GM21825 (cell line): ENCODE results near the gene H6PD.
"Not testable (repeated sequence)": the region's sequence is repeated elsewhere in the genome, so short reads cannot be mapped to it uniquely, and the experiment has no call there.

Experiments used
- ATAC-seq: cut with Tn5 transposase; IDR thresholded peaks from one replicate; pipeline ENCODE4 v1.9.1; 2021; ENCODE audit warnings: mild to moderate bottlenecking, moderate library complexity; ENCODE audit not compliant: unreplicated experiment

Gene H6PD

GRCh38 chr1:9294910-9295636, 60.5 kb downstream of the H6PD start:
- ATAC-seq: no peak

DNA sequence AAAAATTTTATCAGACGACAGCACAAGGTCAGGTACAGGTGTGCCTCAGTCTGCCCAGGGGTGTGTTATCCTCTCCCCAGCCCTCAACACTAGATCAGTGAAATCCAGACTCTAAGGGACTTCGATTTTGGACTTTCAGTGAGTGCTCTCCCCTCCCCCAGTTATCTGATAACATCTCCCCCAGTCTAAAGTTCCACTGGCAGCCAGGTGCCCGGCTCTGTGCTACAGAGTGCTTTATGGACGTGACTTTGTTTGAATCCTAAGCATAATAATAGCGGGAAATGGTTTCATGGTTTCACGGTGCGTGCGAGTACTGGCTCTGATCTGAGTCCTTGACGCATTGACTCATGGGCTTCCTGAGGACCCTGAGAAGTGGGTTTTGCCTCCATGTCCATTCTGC, 61.3 kb downstream of the H6PD start:
- ATAC-seq: no peak

- ATAC-seq: no peak
Measured at GRCh38 chr1:9296850-9297249, 62.3 kb downstream of the H6PD start.

DNA sequence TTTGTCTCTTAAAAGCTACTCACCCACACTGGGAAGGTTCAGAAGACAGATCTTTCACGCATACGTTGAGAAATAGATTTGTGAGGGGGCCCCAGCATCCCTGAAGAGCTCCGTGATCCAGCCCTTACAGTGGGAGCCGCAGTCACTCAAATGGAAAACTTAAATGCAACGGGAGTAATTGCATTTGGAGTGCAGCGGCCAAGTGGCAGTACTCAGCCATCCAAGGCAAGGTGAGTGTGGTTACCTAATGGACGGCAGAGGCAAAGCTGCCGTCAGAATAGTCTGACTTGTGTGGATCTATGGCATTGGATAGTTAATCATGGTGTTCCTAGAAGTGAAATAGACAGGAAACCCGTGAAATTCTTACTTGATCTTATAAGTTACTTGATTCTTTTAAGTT, 63.3 kb downstream of the H6PD start:
- ATAC-seq: no peak

DNA sequence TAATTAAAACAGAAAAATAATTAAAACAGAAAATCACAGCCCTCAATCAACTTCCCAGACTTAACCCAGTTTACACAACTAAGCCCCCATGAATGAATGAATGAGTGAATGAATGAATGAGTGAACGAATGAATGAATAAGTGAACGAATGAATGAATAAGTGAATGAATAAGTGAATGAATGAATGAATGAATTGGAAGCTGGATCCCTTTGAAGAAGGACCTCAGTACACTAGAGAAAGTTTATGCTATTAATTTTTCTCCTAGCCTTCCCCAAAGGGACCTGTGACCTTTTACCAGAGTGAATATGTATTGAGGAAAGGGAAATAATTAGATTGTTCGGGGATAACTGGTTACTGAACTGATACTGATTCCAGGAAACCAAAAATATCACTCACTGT, 63.7 kb downstream of the H6PD start:
- no peak for ATAC-seq

DNA sequence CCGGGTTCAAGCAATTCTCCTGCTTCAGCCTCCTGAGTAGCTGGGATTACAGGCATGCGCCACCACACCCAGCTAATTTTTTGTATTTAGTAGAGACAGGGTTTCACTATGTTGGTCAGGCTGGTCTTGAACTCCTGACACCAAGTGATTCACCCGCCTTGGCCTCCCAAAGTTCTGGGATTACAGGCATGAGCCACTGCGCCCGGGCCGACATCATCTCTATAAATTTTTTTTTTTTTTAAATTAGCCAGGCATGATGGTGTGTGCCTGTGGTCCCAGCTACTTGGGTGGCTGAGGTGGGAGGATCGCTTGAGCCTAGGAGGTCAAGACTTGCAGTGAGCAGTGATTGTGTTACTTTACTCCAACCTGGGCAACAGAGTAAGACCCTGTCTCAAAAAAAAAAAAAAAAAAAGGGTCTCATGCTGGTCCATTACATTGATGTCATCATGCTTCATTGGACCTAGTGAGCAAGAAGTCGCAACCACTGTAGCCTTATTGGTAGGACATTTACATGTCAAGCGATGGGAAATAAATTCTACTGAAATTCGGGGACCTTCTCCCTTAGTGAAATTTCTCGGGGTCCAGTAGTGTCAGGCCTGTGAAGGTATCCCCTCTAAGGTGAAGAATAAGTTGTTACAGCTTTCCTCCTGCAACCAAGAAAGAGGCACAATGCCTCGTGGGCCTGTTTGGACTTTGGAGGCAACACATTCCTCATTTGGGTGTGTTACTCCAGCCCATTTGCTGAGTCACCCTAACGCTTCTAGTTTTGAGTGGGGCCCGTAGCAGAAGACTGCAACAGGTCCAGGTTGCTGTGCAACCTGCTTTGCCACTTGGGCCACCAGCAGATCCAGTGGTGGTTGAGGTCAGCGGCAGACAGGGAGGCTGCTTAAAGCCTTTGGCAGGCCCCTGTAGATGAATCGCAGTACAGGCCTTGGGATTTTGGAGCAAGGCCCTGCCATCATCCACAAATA, 65.3 kb downstream of the H6PD start:
- ATAC-seq: not testable (repeated sequence)

DNA sequence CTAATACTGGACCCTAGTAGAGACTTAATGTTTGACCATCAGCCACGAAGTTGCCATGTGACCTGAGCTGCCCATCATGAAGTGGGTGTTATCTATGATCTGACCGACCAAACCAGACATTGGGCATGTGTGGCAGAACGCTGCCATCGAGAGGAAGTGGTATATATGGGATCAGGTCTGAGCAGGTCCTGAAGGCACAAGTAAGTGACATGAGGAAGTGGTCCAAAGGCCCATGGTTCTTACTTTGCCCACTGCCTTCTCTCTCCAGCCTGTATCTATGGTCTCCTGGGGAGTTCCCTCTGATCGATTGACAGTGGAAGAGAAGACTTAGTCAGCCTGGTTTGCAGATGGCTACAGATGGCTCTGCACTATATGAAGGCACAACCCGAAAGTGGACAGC, 66.0 kb downstream of the H6PD start:
- no peak for ATAC-seq

GRCh38 chr1:9302745-9303524, 68.4 kb downstream of the H6PD start:
- no peak for ATAC-seq

- ATAC-seq: no peak
Measured at GRCh38 chr1:9303916-9304315, 69.3 kb downstream of the H6PD start.

GRCh38 chr1:9305216-9305615, 70.6 kb downstream of the H6PD start:
- no peak for ATAC-seq

GRCh38 chr1:9306006-9306405, 71.4 kb downstream of the H6PD start:
- no peak for ATAC-seq

GRCh38 chr1:9307303-9307702, 72.7 kb downstream of the H6PD start:
- no peak for ATAC-seq

GRCh38 chr1:9308236-9308785, 73.7 kb downstream of the H6PD start:
- ATAC-seq: no peak

DNA sequence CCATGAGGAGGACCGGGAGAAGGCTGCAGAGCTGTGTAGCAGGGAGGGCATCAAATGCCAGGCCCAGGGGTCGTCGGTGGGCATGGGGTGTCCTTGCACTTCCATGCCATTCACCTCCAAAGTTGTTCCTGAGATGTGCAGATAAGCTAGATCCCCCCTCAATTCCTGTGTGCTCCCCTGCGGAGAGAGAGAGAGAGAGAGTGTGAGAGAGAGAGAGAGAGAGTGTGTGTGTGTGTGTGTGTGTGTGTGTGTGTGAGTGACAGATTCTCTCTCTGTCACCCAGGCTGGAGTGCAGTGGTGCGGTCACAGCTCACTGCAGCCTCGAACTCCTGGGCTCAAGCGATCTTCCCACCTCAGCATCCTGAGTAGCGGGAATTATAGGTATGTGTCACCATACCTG, 74.5 kb downstream of the H6PD start:
- ATAC-seq: no peak

DNA sequence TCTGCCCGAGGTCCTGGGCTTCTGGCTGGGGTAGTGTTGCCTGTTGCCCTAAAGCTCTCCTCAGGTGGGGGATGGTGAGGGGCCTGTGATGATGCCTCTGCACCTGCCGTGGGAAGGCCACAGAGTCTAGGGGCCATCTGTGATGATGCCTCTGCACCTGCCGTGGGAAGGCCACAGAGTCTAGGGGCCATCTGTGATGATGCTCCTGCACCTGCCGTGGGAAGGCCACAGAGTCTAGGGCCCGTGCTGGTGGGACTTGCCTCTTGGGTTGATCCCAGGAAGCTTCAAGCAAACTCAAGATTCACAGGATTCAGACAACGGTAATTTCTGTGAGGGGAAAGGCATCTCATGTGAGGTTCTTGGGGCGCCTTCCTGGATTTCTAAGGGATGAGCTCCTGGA, 75.4 kb downstream of the H6PD start:
- no peak for ATAC-seq

DNA sequence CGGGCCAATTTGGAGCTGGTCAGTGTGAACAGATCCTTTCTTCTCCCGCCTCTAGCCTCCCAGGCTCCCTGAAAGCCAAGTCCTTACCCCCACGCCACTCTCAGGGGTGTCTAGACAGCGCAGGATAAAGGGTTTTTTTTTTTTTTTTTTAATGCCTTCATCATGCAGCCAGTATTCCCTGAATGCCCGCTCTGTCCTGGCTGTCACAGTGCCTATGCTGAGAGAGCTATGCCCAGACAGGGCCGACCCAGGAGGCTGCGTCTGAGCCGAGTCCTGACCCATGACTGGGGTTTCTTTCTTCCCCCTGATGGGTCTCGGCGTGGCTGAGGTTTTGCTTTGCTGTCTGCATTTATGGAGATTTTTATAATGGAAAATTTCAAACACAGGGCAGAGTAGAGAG, 76.5 kb downstream of the H6PD start:
- no peak for ATAC-seq

DNA sequence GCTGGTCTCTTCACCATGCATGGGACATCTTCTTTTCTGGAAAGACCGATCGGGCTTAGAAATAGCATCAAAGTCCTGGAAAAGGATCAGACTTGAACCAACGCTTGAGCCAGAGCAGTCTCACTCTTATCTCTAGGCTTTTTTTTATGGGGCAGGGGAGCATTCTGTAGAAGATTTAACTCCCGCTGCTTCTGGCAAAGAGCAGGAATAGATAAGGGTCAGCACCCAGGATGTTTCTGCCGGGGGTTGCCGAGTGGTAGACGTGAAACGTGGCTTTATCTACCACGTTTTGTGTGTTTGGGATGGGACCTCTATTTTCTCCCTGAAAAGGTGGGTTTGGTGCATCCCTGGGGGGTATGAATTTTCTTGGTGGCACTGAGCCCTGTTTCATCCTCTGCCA, 76.9 kb downstream of the H6PD start:
- no peak for ATAC-seq

DNA sequence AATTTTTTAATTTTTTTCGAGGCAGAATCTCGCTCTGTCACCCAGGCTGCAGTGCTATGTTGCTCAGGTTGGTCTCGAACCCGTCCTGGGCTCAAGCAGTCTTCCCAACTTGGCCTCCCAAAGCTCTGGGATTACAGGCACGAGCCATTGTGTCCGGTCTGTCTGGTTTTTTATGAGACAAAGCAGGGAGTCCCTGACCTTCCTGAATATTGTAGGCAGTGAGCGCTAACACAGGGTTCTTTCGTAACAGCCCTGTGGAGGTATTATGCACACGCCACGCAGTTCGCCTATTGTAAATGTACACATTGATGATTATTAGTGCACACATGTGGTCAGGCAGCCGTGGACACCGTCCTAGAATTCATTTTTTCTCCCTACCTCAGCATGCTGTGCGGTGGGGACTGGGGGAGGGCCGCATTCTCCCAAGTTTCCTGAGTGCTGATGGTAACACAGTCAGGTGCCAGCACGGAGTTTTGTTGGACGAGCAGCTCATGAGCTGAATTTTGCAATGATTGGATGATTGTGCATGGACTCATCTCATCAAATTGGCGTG, 77.7 kb downstream of the H6PD start:
- no peak for ATAC-seq

DNA sequence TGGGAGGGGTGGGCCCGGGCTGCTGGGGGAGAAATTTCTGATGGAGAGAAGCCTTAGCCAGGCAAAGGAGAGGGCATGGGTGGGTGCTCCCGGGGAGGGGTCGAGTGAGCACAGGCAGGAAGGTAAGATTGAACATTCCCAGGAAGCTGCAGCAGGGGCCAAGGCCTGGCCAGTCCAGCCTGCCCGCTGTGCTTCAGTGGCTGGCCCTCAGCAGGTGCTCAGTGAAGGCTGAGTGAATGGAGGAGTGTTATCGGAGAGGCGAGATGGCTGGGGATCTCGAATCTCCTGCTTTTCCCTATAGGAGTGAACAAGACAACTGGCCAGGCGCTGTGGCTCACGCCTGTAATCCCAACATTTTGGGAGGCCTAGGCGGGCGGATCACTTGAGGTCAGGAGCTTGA, 79.0 kb downstream of the H6PD start:
- no peak for ATAC-seq

- no peak for ATAC-seq
Measured at GRCh38 chr1:9314111-9314510, 79.5 kb downstream of the H6PD start.
